ENCODE data around the gene MPC2.
A peak's percentile ranks its signal among the peaks of the same experiment; 100 is the strongest.
"Not testable (repeated sequence)": the region's sequence is repeated elsewhere in the genome, so short reads cannot be mapped to it uniquely, and the experiment has no call there.

Gene MPC2

GRCh38 chr1:167904652-167905130, 32.2 kb downstream of the MPC2 start:
- DNase-seq (ENCODE audit: low spot score) = no peak

- DNase-seq (ENCODE audit: low spot score) = no peak
Measured at GRCh38 chr1:167900907-167901306, 36.0 kb downstream of the MPC2 start.

GRCh38 chr1:167899253-167899681, 37.6 kb downstream of the MPC2 start:
- DNase-seq (ENCODE audit: low spot score) = no peak

GRCh38 chr1:167898578-167899222, 38.2 kb downstream of the MPC2 start:
- DNase-seq (ENCODE audit: low spot score) = no peak

GRCh38 chr1:167893798-167894197, 43.1 kb downstream of the MPC2 start:
- DNase-seq (ENCODE audit: low spot score) = no peak

GRCh38 chr1:167890400-167890799, 46.5 kb downstream of the MPC2 start:
- DNase-seq (ENCODE audit: low spot score) = no peak

GRCh38 chr1:167887187-167887586, 49.7 kb downstream of the MPC2 start:
- DNase-seq (ENCODE audit: low spot score) = not testable (repeated sequence)

GRCh38 chr1:167882376-167882775, 54.5 kb downstream of the MPC2 start:
- DNase-seq (ENCODE audit: low spot score) = no peak

GRCh38 chr1:167881786-167882185, 55.1 kb downstream of the MPC2 start:
- no peak for DNase-seq (ENCODE audit: low spot score)

- no peak for DNase-seq (ENCODE audit: low spot score)
Measured at GRCh38 chr1:167881069-167881468, 55.8 kb downstream of the MPC2 start.

- DNase-seq (ENCODE audit: low spot score) = no peak
Measured at GRCh38 chr1:167880580-167881021, 56.3 kb downstream of the MPC2 start.

- DNase-seq (ENCODE audit: low spot score) = no peak
Measured at GRCh38 chr1:167879508-167879907, 57.4 kb downstream of the MPC2 start.

GRCh38 chr1:167878372-167879160, 58.3 kb downstream of the MPC2 start:
- DNase-seq (ENCODE audit: low spot score) = peak; percentile 29

- no peak for DNase-seq (ENCODE audit: low spot score)
Measured at GRCh38 chr1:167876597-167877175, 60.2 kb downstream of the MPC2 start.

- no peak for DNase-seq (ENCODE audit: low spot score)
Measured at GRCh38 chr1:167871331-167871730, 65.5 kb downstream of the MPC2 start.

GRCh38 chr1:167869157-167870001, 67.5 kb downstream of the MPC2 start:
- DNase-seq (ENCODE audit: low spot score) = not testable (repeated sequence)

GRCh38 chr1:167866739-167867414, 70.0 kb downstream of the MPC2 start:
- DNase-seq (ENCODE audit: low spot score) = not testable (repeated sequence)

All from NAMALWA (cell line).